HFFc6 (cell line): ENCODE data around the gene ERAL1. TPM values are rescaled to one million over a fixed set of nuclear protein-coding genes. Genes with fewer than 3 reads are reported as not detected.
A peak's percentile ranks its signal among the peaks of the same experiment; 100 is the strongest.
"Not testable (repeated sequence)": the region's sequence is repeated elsewhere in the genome, so short reads cannot be mapped to it uniquely, and the experiment has no call there.

Source experiments
- DNase-seq: peaks from one replicate; pipeline ENCODE4 v3.0.0-alpha.2; 2018
- H3K27ac Mint-ChIP-seq: 2 replicates; pipeline ENCODE4 v1.8.0; 2020; ENCODE audit warnings: mild to moderate bottlenecking, mixed read lengths
- H3K27me3 Mint-ChIP-seq: 2 replicates; pipeline ENCODE4 v1.8.0; 2021; ENCODE audit warnings: mild to moderate bottlenecking, moderate library complexity, mixed read lengths; ENCODE audit not compliant: insufficient read depth
- H3K36me3 Mint-ChIP-seq: 2 replicates; pipeline ENCODE4 v1.8.0; 2021; ENCODE audit warnings: low read depth, mixed read lengths
- H3K4me1 Mint-ChIP-seq: 2 replicates; pipeline ENCODE4 v1.8.0; 2020; ENCODE audit warnings: low read depth, mixed read lengths
- H3K4me3 Mint-ChIP-seq: 2 replicates; pipeline ENCODE4 v1.8.0; 2020; ENCODE audit warnings: mild to moderate bottlenecking, moderate library complexity, mixed read lengths
- H3K9me3 Mint-ChIP-seq: 2 replicates; pipeline ENCODE4 v1.8.0; 2020; ENCODE audit warnings: mild to moderate bottlenecking, mixed read lengths
- total RNA-seq, 6 experiments: library from RNA; stranded (reverse); fragmentation: NEBNext Ultra II Directional; extraction: Animal tissue kit (Norgen Biotek cat#: 25700); gene quantifications; 2 replicates in 1 of 6; 3 replicates in 5 of 6; pipeline ENCODE4 v1.2.3, GENCODE V29; 2021
- TF ChIP-seq, protein P1 (sequence below): fragments of 200-600 bp; sonication (generic); IDR thresholded peaks from 2 replicates; pipeline ENCODE4 v1.5.0; 2021; ENCODE audit warnings: antibody characterized with exemption, mild to moderate bottlenecking

The ERAL1 gene
- total RNA-seq, 6 experiments from 2014 or later: 43.3 to 55.1 (median 46.1) TPM

DNA sequence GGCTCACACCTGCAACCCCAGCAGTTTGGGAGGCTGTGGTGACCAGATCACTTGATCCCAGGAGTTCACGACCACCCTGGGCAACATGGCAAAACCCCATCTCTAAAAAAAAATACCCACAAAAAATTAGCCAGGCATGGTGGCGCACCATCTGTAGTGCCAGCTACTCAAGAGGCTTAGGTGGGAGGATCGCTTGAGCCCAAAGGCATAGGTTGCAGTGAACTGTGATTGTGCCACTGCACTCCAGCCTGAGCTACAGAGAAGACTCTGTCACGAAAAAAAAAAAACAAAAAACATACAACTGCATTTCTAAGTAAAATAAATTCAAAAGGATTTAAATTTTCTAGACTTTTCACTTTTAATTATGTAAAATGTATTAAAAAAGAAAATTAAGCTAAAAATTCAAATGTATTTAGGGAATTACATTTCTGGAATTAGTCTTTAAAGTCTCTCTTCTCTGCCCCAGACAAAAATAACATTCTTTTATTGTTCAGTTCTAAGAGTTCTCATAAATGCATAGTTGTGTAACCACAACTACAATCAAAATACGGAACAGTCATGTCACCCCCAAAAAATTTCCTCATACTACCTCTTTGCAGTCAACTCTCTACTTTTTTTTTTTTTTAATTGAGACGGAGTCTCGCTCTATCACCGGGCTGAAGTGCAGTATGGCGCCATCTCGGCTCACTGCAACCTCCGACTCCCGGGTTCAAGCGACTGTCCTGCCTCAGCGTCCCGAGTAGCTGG lies 26.3 kb upstream of the ERAL1 start:
- H3K27ac Mint-ChIP-seq: no peak overlapping the region; the same call in 1 of the 2 replicates
- TF ChIP-seq, protein P1, sequence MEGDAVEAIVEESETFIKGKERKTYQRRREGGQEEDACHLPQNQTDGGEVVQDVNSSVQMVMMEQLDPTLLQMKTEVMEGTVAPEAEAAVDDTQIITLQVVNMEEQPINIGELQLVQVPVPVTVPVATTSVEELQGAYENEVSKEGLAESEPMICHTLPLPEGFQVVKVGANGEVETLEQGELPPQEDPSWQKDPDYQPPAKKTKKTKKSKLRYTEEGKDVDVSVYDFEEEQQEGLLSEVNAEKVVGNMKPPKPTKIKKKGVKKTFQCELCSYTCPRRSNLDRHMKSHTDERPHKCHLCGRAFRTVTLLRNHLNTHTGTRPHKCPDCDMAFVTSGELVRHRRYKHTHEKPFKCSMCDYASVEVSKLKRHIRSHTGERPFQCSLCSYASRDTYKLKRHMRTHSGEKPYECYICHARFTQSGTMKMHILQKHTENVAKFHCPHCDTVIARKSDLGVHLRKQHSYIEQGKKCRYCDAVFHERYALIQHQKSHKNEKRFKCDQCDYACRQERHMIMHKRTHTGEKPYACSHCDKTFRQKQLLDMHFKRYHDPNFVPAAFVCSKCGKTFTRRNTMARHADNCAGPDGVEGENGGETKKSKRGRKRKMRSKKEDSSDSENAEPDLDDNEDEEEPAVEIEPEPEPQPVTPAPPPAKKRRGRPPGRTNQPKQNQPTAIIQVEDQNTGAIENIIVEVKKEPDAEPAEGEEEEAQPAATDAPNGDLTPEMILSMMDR: no peak
- no peak overlapping the region for H3K4me3 Mint-ChIP-seq
- H3K27me3 Mint-ChIP-seq: no peaks in the 10 kb centered on the region
- no peaks in the 10 kb centered on the region; the same call in 1 of the 2 replicates for H3K9me3 Mint-ChIP-seq
- DNase-seq: peak; percentile 49
- peaks cover 34% of the 10 kb centered on the region for H3K4me1 Mint-ChIP-seq
- H3K36me3 Mint-ChIP-seq: peaks cover 15% of the 10 kb centered on the region

DNA sequence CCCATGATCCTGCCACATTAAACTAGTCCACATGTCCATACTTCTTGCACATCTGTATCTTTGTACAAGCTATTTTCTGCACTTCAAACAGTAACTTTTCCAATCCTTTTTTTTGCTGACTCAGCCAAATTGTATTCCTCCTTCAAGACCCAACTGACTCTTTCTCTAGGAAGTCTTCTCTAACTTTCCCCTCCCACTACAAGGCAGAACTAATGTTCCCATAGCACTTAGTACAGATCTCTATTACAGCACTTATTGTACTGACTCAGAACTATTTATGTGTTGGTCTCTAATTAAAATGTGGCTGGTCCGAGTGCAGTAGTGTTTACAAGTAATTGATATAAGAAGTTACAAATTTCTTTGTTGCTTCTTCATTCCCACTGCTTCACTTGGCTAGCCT lies 20.4 kb upstream of the ERAL1 start:
- no peak for DNase-seq
- H3K4me1 Mint-ChIP-seq: peaks cover 16% of the 10 kb centered on the region

DNA sequence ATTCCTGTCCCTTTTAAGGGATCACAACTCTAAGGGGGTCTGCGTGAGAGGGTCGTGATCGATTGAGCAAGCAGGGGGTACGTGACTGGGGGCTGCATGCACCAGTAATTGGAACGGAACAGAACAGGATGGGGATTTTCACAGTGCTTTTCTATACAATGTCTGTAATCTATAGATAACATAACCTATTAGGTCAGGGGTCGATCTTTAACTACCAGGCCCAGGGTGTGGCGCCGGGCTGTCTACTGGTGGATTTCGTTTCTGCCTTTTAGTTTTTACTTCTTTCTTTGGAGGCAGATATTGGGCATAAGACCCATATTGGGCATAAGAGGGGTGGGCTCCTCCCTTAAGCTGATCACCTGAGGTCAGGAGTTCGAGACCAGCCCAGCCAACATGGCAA lies 18.3 kb upstream of the ERAL1 start:
- Mint-ChIP-seq H3K36me3 (peaks cover 13% of the 10 kb centered on the region), H3K4me1 (peaks cover 25% of the 10 kb centered on the region)
- not testable (repeated sequence) for H3K4me3 Mint-ChIP-seq, H3K27me3 Mint-ChIP-seq, H3K9me3 Mint-ChIP-seq, H3K27ac Mint-ChIP-seq, DNase-seq

More for the DNA sequence above, 20.4 kb upstream of the ERAL1 start:
- no peaks in the 10 kb centered on the region for H3K9me3 Mint-ChIP-seq
- H3K4me3 Mint-ChIP-seq: no peak overlapping the region
- TF ChIP-seq, protein P1: no peak
- no peaks in the 10 kb centered on the region for H3K27me3 Mint-ChIP-seq
- H3K36me3 Mint-ChIP-seq: peaks cover 18% of the 10 kb centered on the region
- no peak overlapping the region for H3K27ac Mint-ChIP-seq

DNA sequence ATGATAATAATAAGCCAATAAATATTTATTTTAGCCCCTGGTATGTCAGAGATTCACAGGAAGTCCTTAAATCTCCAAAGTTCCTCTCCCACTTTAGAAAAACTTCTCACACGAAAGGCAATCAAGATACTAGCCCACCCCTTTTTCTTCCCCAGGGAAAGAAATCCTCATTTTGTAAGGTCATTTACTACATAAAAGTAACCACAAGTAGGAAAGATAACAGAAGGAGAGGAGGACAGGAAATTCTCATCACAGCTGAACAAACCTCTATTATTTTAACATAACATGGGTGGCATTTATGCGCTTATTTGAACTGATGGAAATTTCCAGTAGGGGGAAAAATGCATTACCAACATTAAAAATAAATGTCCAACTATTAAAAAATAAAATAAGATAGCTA lies 15.6 kb upstream of the ERAL1 start:
- Mint-ChIP-seq H3K36me3 (peaks cover 3% of the 10 kb centered on the region), H3K4me3 (no peak overlapping the region), H3K9me3 (no peaks in the 10 kb centered on the region), H3K4me1 (peaks cover 21% of the 10 kb centered on the region), H3K27ac (no peak overlapping the region), H3K27me3 (no peaks in the 10 kb centered on the region)
- TF ChIP-seq, protein P1: no peak
- no peak for DNase-seq

DNA sequence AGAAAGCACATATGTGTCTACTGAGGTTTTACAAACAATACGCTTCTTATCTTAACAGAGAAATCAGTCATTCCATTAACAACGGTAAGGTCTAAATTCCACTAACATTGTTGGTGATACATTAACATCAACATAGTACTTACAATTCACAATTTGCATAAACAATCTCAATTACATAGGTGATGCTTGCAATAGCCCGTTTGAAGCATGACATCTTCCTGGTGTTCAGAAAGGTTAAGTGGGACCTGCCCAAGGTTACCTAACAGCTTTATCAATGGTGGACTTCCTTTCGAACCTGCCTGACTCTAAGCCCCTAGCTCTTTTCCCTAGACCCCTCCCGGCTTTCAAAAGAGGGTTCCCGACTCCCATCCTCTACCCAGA lies 12.9 kb upstream of the ERAL1 start:
- no peak for DNase-seq
- H3K27me3 Mint-ChIP-seq: no peaks in the 10 kb centered on the region

More for the DNA sequence above, 12.9 kb upstream of the ERAL1 start:
- Mint-ChIP-seq H3K27ac (peak overlapping the region; percentile 91), H3K4me3 (peak overlapping the region; percentile 97), H3K9me3 (no peaks in the 10 kb centered on the region), H3K4me1 (peaks cover 18% of the 10 kb centered on the region), H3K36me3 (no peaks in the 10 kb centered on the region)
- TF ChIP-seq, protein P1: no peak
